ENCODE measurements around the gene ERI3. TPM values are rescaled to one million over a fixed set of nuclear protein-coding genes. Genes with fewer than 3 reads are reported as not detected.

The ERI3 gene
- total RNA-seq, 4 donors from 2014 or later: 27.0 to 35.1 (median 31.8) TPM

DNA sequence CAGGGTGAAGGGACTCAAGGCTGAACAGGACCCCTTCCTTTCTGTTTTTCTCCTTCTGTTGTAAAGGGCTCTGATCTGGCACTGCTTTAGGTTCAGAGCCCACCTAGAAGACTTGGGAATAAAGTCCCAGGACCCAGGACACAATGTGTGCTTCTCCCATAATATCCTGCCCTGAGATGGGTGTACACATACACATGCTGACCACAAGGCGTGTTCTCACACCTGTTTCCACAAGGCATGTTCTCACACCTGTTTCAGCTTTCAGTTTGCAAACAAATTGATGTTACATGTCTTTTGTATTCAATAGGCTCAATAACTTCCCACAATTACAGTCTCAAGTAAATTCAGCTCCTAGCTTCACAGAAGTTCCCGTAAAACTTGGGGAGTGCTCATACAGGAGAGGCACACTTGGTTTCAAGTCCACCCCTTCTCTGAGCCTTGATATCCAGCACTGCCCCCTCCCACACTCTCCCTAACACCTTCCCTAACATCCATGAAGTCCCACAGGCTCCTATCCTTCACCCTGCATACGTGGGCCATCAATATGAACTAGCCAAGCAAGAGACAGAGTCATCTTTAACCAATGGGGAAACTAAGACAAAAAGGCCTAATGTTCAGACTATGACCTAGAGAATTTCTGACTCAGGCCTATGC lies 41.7 kb downstream of the ERI3 start:
- Histone ChIP-seq H3K27me3 (no peaks in the 10 kb centered on the region), H3K4me1 (no peaks in the 10 kb centered on the region), H3K36me3 (peaks cover 5 to 97% (median 18%) of the 10 kb centered on the region in 3 donors), H3K9me3 (no peaks in the 10 kb centered on the region), H3K4me3 (no peak overlapping the region), H3K27ac (no peak overlapping the region)
- 80 to 100% methylated on average over 3 of the region's 3 CpGs for WGBS, 2 donors
- intact Hi-C loops (cut with DNase I): loop anchor here (10.0 kb wide), 1 partner anchor 99 kb away; the partner anchor contains the start of gene DMAP1
- no peak for DNase-seq
- TF ChIP-seq, protein P1, sequence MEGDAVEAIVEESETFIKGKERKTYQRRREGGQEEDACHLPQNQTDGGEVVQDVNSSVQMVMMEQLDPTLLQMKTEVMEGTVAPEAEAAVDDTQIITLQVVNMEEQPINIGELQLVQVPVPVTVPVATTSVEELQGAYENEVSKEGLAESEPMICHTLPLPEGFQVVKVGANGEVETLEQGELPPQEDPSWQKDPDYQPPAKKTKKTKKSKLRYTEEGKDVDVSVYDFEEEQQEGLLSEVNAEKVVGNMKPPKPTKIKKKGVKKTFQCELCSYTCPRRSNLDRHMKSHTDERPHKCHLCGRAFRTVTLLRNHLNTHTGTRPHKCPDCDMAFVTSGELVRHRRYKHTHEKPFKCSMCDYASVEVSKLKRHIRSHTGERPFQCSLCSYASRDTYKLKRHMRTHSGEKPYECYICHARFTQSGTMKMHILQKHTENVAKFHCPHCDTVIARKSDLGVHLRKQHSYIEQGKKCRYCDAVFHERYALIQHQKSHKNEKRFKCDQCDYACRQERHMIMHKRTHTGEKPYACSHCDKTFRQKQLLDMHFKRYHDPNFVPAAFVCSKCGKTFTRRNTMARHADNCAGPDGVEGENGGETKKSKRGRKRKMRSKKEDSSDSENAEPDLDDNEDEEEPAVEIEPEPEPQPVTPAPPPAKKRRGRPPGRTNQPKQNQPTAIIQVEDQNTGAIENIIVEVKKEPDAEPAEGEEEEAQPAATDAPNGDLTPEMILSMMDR (IDR thresholded peaks at IDR 0.05): no peak
- TF ChIP-seq POLR2A (IDR thresholded peaks at IDR 0.05): no peak

DNA sequence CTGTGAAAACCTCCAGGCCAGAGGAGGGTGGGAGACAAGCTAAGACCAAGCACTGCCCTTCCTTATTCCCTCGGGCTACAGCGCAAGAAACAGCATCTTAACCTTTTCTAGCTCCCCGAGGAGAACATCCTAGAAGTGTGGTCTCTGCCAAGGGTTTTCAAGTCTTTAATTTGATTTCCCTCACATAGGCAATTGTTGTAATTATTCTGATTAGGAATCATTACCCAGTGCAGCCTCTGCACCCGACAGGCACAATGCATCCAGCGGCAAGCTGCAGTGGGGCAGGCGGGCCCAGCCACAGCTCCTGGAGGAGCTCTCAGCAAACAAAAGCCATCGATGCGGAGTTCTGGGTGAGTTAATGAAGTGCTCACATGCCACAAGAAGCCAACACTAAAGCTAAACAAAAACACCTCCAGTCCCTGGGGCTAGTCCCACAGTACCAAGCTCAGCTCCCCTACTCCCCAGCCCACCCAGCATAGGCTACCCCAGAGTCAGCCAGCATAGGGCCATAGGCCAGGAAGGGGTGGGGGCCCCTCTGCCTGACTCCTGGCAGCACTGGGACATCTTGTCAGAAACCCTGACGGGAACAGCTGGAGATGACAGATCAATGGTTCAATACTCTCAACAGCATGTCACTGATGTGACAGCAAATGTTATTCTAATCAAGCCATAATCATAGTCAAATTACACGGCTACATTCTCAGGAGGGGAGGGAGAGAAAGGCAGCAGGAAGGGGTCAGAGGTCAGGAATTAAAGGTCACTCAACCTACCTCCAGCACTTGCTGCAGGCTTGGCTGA lies 42.5 kb downstream of the ERI3 start:
- Histone ChIP-seq H3K4me1 (no peaks in the 10 kb centered on the region), H3K9me3 (no peaks in the 10 kb centered on the region), H3K4me3 (no peak overlapping the region), H3K27me3 (no peaks in the 10 kb centered on the region), H3K36me3 (peaks cover 5 to 100% (median 17%) of the 10 kb centered on the region in 3 donors), H3K27ac (no peak overlapping the region)
- 88 to 90% methylated on average over 6 to 7 of the region's 10 CpGs for WGBS, 2 donors
- intact Hi-C loops (cut with DNase I): loop anchor here (10.0 kb wide), 1 partner anchor 98 kb away; the partner anchor contains the start of gene DMAP1
- DNase-seq: no peak
- TF ChIP-seq, protein P1 (IDR thresholded peaks at IDR 0.05): no peak
- TF ChIP-seq POLR2A (IDR thresholded peaks at IDR 0.05): no peak

DNA sequence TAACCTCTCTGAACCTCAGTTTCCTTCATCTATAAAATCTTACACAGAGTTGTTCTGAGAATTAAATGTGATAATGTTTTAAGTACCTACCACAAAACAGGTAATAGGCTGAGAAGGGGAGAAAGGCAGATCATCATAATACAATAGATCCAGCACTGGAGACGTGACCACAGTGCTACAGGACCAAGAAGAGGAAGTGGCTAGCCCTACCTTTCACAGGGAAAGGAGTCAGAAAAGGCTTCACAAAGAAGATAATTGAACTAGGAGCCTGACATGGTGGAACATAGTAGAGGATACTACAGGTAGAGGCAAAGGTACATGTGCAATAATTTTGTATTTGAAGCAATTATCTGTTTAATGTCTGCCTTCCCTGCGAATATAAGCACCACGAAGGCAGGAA lies 45.1 kb downstream of the ERI3 start:
- H3K27ac ChIP-seq: no peak overlapping the region
- WGBS, 2 donors: 90 to 93% methylated on average over 3 of the region's 3 CpGs
- peaks cover 0 to 100% (median 31%) of the 10 kb centered on the region in 3 donors for H3K36me3 ChIP-seq
- TF ChIP-seq, protein P1 (IDR thresholded peaks at IDR 0.05): no peak
- TF ChIP-seq POLR2A (IDR thresholded peaks at IDR 0.05): no peak
- DNase-seq: no peak
- H3K4me1 ChIP-seq: no peaks in the 10 kb centered on the region
- no peaks in the 10 kb centered on the region for H3K9me3 ChIP-seq
- no peaks in the 10 kb centered on the region for H3K27me3 ChIP-seq
- intact Hi-C loops (cut with DNase I): loop anchor here (10.0 kb wide), 1 partner anchor 95 kb away; the partner anchor contains the start of gene DMAP1
- H3K4me3 ChIP-seq: no peak overlapping the region

DNA sequence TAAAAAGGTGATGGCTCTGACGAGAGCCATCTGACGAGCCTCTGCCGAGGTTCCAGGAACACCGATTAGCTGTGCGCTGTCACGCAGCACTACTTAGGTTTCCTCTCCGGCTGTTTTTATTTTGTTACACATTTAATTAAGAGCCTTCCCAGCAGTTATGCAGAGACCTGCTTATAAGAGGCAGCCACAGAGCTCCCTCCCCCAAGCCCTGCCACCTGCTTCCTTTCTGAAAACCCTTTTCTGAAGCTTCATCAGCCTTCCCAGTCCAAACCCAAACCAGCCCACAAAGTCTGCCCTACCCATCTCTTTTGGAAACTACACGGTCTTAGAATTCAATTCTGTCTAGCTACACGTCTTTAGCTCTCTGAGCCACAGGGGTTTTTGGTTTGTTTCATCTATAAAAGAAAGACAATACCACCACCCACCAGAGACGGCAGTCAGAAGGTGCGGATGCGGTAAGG lies 49.1 kb downstream of the ERI3 start:
- Histone ChIP-seq H3K4me1 (no peaks in the 10 kb centered on the region), H3K36me3 (peaks cover 0 to 100% (median 20%) of the 10 kb centered on the region in 3 donors), H3K9me3 (no peaks in the 10 kb centered on the region), H3K4me3 (no peak overlapping the region), H3K27ac (no peak overlapping the region), H3K27me3 (no peaks in the 10 kb centered on the region)
- intact Hi-C loops (cut with DNase I): no loop called here
- 73 to 75% methylated on average over 12 of the region's 12 CpGs for WGBS, 2 donors
- TF ChIP-seq, protein P1 (IDR thresholded peaks at IDR 0.05): no peak
- TF ChIP-seq POLR2A (IDR thresholded peaks at IDR 0.05): no peak
- DNase-seq: no peak

DNA sequence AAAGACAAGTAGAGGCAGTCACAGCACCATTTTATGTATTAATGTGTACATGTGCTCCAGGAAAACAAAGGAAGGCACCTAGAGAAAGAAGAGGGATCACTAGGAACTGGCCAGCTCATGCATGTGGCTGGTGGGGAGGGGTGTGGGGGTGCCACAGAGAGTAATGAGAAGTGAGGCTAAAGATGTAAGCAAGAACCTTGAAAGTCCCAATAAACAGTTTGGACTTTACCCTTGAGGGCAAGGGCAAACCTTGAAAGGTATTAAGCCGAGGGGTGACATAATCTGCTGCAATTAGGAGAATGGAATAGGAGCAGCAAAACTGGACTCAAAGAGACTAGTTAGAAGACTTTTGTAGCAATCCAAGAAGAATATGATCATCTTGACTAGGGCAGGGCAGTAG lies 51.5 kb downstream of the ERI3 start:
- intact Hi-C loops (cut with DNase I): no loop called here
- H3K4me3 ChIP-seq: no peak overlapping the region
- TF ChIP-seq POLR2A (IDR thresholded peaks at IDR 0.05): no peak
- TF ChIP-seq, protein P1 (IDR thresholded peaks at IDR 0.05): no peak
- no peaks in the 10 kb centered on the region for H3K27me3 ChIP-seq
- no peak overlapping the region for H3K27ac ChIP-seq
- H3K9me3 ChIP-seq: no peaks in the 10 kb centered on the region
- WGBS, 2 donors: 92 to 96% methylated on average over 1 of the region's 1 CpG
- no peaks in the 10 kb centered on the region for H3K4me1 ChIP-seq
- DNase-seq: no peak
- H3K36me3 ChIP-seq: peaks cover 0 to 100% (median 20%) of the 10 kb centered on the region in 3 donors
